SK-N-SH treated with all-trans-retinoic acid at 6 μM for 48 hours (cell line): ENCODE data around the gene MLST8.

Experiments used
- ATAC-seq: fragments of 200-7000 bp; cut with Tn5 transposase; 3 replicates; pipeline ENCODE4 v1.9.1; 2020; ENCODE audit warnings: mild to moderate bottlenecking, moderate library complexity
- ARNTL ChIP-seq: fragments of 450-650 bp; formaldehyde crosslinking; IDR thresholded peaks from 2 replicates; pipeline ENCODE4 v1.5.0; 2020; ENCODE audit warnings: low read depth, mild to moderate bottlenecking, moderate library complexity, borderline replicate concordance
- BACH2 ChIP-seq: fragments of 250-450 bp; sonication (Bioruptor Pico); IDR thresholded peaks from 2 replicates; pipeline ENCODE4 v1.9.0; 2021; ENCODE audit warnings: mild to moderate bottlenecking, borderline replicate concordance
- CSDC2 ChIP-seq: fragments of 250-450 bp; sonication (Bioruptor Pico); IDR thresholded peaks from 2 replicates; pipeline ENCODE4 v1.5.0; 2020; ENCODE audit warnings: mild to moderate bottlenecking, moderate library complexity
- ESRRG ChIP-seq: fragments of 250-450 bp; sonication (Bioruptor Pico); IDR thresholded peaks from 2 replicates; pipeline ENCODE4 v1.6.1; 2021; ENCODE audit warnings: mild to moderate bottlenecking
- GLIS3 ChIP-seq: fragments of 250-450 bp; sonication (Bioruptor Pico); IDR thresholded peaks from 2 replicates; pipeline ENCODE4 v1.5.0; 2020; ENCODE audit warnings: mild to moderate bottlenecking, moderate library complexity
- ISL1 ChIP-seq: fragments of 250-450 bp; sonication (Bioruptor Pico); IDR thresholded peaks from 2 replicates; pipeline ENCODE4 v2.1.2; 2022; ENCODE audit warnings: mild to moderate bottlenecking, moderate library complexity
- OSR1 ChIP-seq: fragments of 250-450 bp; sonication (Bioruptor Pico); IDR thresholded peaks from 2 replicates; pipeline ENCODE4 v1.8.0; 2022; ENCODE audit warnings: moderate library complexity, mild to moderate bottlenecking, inconsistent platforms
- PPARA ChIP-seq: fragments of 250-450 bp; sonication (Bioruptor Pico); IDR thresholded peaks from 2 replicates; pipeline ENCODE4 v1.5.0; 2020; ENCODE audit warnings: mild to moderate bottlenecking, borderline replicate concordance
- RARB ChIP-seq: fragments of 250-450 bp; sonication (Bioruptor Pico); IDR thresholded peaks from 2 replicates; pipeline ENCODE4 v1.8.0; 2021; ENCODE audit warnings: mild to moderate bottlenecking, moderate library complexity
- SNAI2 ChIP-seq: fragments of 250-450 bp; sonication (Bioruptor Pico); IDR thresholded peaks from 2 replicates; pipeline ENCODE4 v1.5.0; 2020; ENCODE audit warnings: mild to moderate bottlenecking, moderate library complexity
- TCF4 ChIP-seq: fragments of 250-450 bp; sonication (Bioruptor Pico); IDR thresholded peaks from 2 replicates; pipeline ENCODE4 v1.8.0; 2021; ENCODE audit warnings: mild to moderate bottlenecking, moderate library complexity, borderline replicate concordance
- TOX ChIP-seq: fragments of 250-450 bp; sonication (Bioruptor Pico); IDR thresholded peaks from 2 replicates; pipeline ENCODE4 v1.8.0; 2021; ENCODE audit warnings: mild to moderate bottlenecking, moderate library complexity, borderline replicate concordance
- ZC3H10 ChIP-seq: fragments of 250-450 bp; sonication (Bioruptor Pico); IDR thresholded peaks from 2 replicates; pipeline ENCODE4 v1.5.1; 2021; ENCODE audit warnings: mild to moderate bottlenecking, moderate library complexity
- ZFP3 ChIP-seq: fragments of 250-450 bp; sonication (Bioruptor Pico); IDR thresholded peaks from 2 replicates; pipeline ENCODE4 v1.5.0; 2020; ENCODE audit warnings: mild to moderate bottlenecking, moderate library complexity
- ZFP30 ChIP-seq: fragments of 450-650 bp; formaldehyde crosslinking; IDR thresholded peaks from 2 replicates; pipeline ENCODE4 v1.5.0; 2022; ENCODE audit warnings: mild to moderate bottlenecking, moderate library complexity
- ZNF70 ChIP-seq: fragments of 450-650 bp; formaldehyde crosslinking; IDR thresholded peaks from 2 replicates; pipeline ENCODE4 v1.5.0; 2020; ENCODE audit warnings: mild to moderate bottlenecking, moderate library complexity
- ZNF8 ChIP-seq: fragments of 450-650 bp; formaldehyde crosslinking; IDR thresholded peaks from 2 replicates; pipeline ENCODE4 v1.5.0; 2020; ENCODE audit warnings: mild to moderate bottlenecking, moderate library complexity
- TF ChIP-seq, protein P1 (sequence below): fragments of 250-450 bp; sonication (Bioruptor Pico); IDR thresholded peaks from 2 replicates; pipeline ENCODE4 v1.8.0; 2021; ENCODE audit warnings: low read depth, mild to moderate bottlenecking, moderate library complexity, borderline replicate concordance
- TF ChIP-seq, protein P2 (sequence below): fragments of 250-450 bp; sonication (Bioruptor Pico); IDR thresholded peaks from 2 replicates; pipeline ENCODE4 v1.5.1; 2020; ENCODE audit warnings: low read depth, mild to moderate bottlenecking, moderate library complexity
- TF ChIP-seq, protein P3 (sequence below): fragments of 250-450 bp; sonication (Bioruptor Pico); IDR thresholded peaks from 2 replicates; pipeline ENCODE4 v1.5.0; 2020; ENCODE audit warnings: mild to moderate bottlenecking, moderate library complexity
- TF ChIP-seq, protein P4 (sequence below): fragments of 250-450 bp; sonication (Bioruptor Pico); IDR thresholded peaks from 2 replicates; pipeline ENCODE4 v1.8.0; 2020; ENCODE audit warnings: mild to moderate bottlenecking, moderate library complexity, borderline replicate concordance
- TF ChIP-seq, protein P5 (sequence below): fragments of 250-450 bp; sonication (Bioruptor Pico); IDR thresholded peaks from 2 replicates; pipeline ENCODE4 v1.5.1; 2021; ENCODE audit warnings: mild to moderate bottlenecking, moderate library complexity

Gene MLST8

DNA sequence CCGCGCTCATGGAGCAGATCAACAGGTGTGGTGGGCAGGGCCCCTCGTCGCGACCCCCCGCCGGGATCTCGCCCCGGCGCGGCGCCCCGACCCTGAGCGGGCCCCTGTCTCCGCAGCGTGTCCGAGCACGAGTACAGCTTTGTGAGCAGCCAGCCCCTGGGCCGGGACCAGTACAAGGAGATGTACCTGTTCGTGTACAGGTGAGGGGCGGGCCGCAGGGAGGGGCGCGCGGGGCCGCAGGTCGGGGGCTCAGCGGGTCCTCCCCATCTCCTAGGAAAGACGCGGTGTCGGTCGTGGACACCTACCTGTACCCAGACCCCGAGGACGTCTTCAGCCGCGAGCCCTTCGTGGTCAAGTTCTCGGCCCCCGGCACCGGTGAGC, 31.8 kb downstream of the MLST8 start:
- ATAC-seq: no peak
- TF ChIP-seq RARB (CRISPR knock-in tag) (no peak), ESRRG (CRISPR knock-in tag) (no peak), PPARA (CRISPR knock-in tag) (no peak), OSR1 (CRISPR knock-in tag) (no peak), SNAI2 (CRISPR knock-in tag) (no peak), BACH2 (CRISPR knock-in tag) (no peak), GLIS3 (CRISPR knock-in tag) (no peak), ZFP3 (CRISPR knock-in tag) (no peak), ISL1 (CRISPR knock-in tag) (no peak), ZNF8 (no peak), CSDC2 (CRISPR knock-in tag) (no peak), TOX (no peak), TCF4 (no peak)
- TF ChIP-seq, protein P1, sequence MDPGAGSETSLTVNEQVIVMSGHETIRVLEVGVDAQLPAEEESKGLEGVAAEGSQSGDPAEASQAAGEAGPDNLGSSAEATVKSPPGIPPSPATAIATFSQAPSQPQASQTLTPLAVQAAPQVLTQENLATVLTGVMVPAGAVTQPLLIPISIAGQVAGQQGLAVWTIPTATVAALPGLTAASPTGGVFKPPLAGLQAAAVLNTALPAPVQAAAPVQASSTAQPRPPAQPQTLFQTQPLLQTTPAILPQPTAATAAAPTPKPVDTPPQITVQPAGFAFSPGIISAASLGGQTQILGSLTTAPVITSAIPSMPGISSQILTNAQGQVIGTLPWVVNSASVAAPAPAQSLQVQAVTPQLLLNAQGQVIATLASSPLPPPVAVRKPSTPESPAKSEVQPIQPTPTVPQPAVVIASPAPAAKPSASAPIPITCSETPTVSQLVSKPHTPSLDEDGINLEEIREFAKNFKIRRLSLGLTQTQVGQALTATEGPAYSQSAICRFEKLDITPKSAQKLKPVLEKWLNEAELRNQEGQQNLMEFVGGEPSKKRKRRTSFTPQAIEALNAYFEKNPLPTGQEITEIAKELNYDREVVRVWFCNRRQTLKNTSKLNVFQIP: no peak
- TF ChIP-seq, protein P2, sequence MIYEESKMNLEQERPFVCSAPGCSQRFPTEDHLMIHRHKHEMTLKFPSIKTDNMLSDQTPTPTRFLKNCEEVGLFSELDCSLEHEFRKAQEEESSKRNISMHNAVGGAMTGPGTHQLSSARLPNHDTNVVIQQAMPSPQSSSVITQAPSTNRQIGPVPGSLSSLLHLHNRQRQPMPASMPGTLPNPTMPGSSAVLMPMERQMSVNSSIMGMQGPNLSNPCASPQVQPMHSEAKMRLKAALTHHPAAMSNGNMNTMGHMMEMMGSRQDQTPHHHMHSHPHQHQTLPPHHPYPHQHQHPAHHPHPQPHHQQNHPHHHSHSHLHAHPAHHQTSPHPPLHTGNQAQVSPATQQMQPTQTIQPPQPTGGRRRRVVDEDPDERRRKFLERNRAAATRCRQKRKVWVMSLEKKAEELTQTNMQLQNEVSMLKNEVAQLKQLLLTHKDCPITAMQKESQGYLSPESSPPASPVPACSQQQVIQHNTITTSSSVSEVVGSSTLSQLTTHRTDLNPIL (CRISPR knock-in tag): no peak
- TF ChIP-seq, protein P3, sequence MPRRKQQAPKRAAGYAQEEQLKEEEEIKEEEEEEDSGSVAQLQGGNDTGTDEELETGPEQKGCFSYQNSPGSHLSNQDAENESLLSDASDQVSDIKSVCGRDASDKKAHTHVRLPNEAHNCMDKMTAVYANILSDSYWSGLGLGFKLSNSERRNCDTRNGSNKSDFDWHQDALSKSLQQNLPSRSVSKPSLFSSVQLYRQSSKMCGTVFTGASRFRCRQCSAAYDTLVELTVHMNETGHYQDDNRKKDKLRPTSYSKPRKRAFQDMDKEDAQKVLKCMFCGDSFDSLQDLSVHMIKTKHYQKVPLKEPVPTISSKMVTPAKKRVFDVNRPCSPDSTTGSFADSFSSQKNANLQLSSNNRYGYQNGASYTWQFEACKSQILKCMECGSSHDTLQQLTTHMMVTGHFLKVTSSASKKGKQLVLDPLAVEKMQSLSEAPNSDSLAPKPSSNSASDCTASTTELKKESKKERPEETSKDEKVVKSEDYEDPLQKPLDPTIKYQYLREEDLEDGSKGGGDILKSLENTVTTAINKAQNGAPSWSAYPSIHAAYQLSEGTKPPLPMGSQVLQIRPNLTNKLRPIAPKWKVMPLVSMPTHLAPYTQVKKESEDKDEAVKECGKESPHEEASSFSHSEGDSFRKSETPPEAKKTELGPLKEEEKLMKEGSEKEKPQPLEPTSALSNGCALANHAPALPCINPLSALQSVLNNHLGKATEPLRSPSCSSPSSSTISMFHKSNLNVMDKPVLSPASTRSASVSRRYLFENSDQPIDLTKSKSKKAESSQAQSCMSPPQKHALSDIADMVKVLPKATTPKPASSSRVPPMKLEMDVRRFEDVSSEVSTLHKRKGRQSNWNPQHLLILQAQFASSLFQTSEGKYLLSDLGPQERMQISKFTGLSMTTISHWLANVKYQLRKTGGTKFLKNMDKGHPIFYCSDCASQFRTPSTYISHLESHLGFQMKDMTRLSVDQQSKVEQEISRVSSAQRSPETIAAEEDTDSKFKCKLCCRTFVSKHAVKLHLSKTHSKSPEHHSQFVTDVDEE (CRISPR knock-in tag): no peak
- TF ChIP-seq, protein P4, sequence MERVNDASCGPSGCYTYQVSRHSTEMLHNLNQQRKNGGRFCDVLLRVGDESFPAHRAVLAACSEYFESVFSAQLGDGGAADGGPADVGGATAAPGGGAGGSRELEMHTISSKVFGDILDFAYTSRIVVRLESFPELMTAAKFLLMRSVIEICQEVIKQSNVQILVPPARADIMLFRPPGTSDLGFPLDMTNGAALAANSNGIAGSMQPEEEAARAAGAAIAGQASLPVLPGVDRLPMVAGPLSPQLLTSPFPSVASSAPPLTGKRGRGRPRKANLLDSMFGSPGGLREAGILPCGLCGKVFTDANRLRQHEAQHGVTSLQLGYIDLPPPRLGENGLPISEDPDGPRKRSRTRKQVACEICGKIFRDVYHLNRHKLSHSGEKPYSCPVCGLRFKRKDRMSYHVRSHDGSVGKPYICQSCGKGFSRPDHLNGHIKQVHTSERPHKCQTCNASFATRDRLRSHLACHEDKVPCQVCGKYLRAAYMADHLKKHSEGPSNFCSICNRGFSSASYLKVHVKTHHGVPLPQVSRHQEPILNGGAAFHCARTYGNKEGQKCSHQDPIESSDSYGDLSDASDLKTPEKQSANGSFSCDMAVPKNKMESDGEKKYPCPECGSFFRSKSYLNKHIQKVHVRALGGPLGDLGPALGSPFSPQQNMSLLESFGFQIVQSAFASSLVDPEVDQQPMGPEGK (CRISPR knock-in tag): no peak
- TF ChIP-seq, protein P5, sequence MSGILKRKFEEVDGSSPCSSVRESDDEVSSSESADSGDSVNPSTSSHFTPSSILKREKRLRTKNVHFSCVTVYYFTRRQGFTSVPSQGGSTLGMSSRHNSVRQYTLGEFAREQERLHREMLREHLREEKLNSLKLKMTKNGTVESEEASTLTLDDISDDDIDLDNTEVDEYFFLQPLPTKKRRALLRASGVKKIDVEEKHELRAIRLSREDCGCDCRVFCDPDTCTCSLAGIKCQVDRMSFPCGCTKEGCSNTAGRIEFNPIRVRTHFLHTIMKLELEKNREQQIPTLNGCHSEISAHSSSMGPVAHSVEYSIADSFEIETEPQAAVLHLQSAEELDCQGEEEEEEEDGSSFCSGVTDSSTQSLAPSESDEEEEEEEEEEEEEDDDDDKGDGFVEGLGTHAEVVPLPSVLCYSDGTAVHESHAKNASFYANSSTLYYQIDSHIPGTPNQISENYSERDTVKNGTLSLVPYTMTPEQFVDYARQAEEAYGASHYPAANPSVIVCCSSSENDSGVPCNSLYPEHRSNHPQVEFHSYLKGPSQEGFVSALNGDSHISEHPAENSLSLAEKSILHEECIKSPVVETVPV (CRISPR knock-in tag): no peak

DNA sequence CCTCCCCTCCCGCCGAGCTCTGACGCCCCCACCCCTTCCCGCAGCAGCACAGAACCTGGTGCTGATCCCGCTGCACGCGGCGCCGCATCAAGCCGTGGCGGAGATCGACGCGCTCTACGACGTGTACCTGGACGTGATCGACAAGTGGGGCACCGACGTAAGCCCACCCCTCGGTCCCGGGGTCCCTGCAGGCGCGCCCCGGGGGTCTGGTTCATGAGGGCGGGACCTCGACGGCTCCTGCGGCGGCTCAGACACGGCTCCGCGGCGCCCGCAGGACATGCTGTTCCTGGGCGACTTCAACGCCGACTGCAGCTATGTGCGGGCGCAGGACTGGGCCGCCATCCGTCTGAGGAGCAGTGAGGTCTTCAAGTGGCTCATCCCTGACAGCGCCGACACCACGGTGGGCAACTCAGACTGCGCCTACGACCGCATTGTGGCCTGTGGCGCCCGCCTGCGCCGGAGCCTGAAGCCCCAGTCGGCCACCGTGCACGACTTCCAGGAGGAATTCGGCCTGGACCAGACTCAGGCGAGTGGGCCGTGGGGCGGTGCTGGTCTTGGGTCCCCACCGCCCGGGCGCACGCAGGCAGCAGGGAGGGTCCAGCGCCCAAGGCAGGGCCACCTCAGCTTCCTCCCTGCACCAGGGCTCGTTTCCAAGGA, 32.4 kb downstream of the MLST8 start:
- ATAC-seq: no peak
- TF ChIP-seq GLIS3 (CRISPR knock-in tag) (no peak), ZNF70 (no peak), PPARA (CRISPR knock-in tag) (no peak), ZFP3 (CRISPR knock-in tag) (no peak), TCF4 (no peak), ISL1 (CRISPR knock-in tag) (no peak), ZFP30 (CRISPR knock-in tag) (no peak), ARNTL (no peak), ZC3H10 (CRISPR knock-in tag) (no peak), BACH2 (CRISPR knock-in tag) (no peak), RARB (CRISPR knock-in tag) (no peak)
- TF ChIP-seq, protein P1: no peak
- TF ChIP-seq, protein P4 (CRISPR knock-in tag): no peak
- TF ChIP-seq, protein P3 (CRISPR knock-in tag): no peak
